Left ventricle myocardium inferior (tissue), 1 donor: Measurements from ENCODE around the gene S1PR5. TPM values are rescaled to one million over a fixed set of nuclear protein-coding genes. Genes with fewer than 3 reads are reported as not detected.

ENCODE experiments used
- DNase-seq: peaks from one replicate; pipeline ENCODE4 v3.0.0-alpha.2; 2020
- H3K27ac ChIP-seq: fragments of 200-600 bp; replicated peaks from 2 replicates; pipeline ENCODE4 v1.8.0; 2021
- H3K27me3 ChIP-seq: fragments of 200-600 bp; 2 replicates; pipeline ENCODE4 v1.8.0; 2021; ENCODE audit warnings: low read depth
- H3K36me3 ChIP-seq: fragments of 200-600 bp; 2 replicates; pipeline ENCODE4 v1.8.0; 2021
- H3K4me1 ChIP-seq: fragments of 200-600 bp; 2 replicates; pipeline ENCODE4 v1.8.0; 2021
- H3K4me3 ChIP-seq: fragments of 200-600 bp; 2 replicates; pipeline ENCODE4 v1.8.0; 2021; ENCODE audit warnings: mild to moderate bottlenecking, moderate library complexity
- H3K9me3 ChIP-seq: fragments of 200-600 bp; replicated peaks from 2 replicates; pipeline ENCODE4 v1.8.0; 2021
- CTCF ChIP-seq: fragments of 200-600 bp; IDR thresholded peaks from 2 replicates; pipeline ENCODE4 v1.8.0; 2021; ENCODE audit warnings: antibody characterized with exemption, mild to moderate bottlenecking, borderline replicate concordance
- intact Hi-C: fragments of 100-400 bp; cut with micrococcal nuclease; formaldehyde crosslinking; loops from one replicate; pipeline ENCODE4 v1.11.0; 2022
- microRNA-seq: library from miRNA; unstranded; fragments of <30 nt; microRNA quantifications from one replicate; pipeline ENCODE4 v1.2.0, GENCODE V29; 2020
- total RNA-seq: library from RNA; stranded (reverse); fragmentation: NEBNext Ultra II Directional; extraction: Animal tissue kit (Norgen Biotek cat#: 25700); gene quantifications from one replicate; pipeline ENCODE4 v1.2.1, GENCODE V29; 2021
- donor health status: DM: no; HTN: yes; CAD: no; lungs with severe emphysema.

Gene S1PR5
- total RNA-seq, 1 donor from 2014 or later: 0.11 TPM

- H3K36me3 ChIP-seq: peaks cover 52% of the 10 kb centered on the region
- no peak overlapping the region for H3K27ac ChIP-seq
- H3K9me3 ChIP-seq: no peaks in the 10 kb centered on the region
- H3K27me3 ChIP-seq: no peaks in the 10 kb centered on the region
- TF ChIP-seq CTCF: no peak
- H3K4me1 ChIP-seq: no peaks in the 10 kb centered on the region
- no peak overlapping the region for H3K4me3 ChIP-seq
- intact Hi-C loops: no loop called here
- DNase-seq: no peak
Observed at GRCh38 chr19:10467104-10467706, 50.0 kb downstream of the S1PR5 start.

- TF ChIP-seq CTCF: no peak
- Histone ChIP-seq H3K27ac (no peak overlapping the region), H3K4me1 (peaks cover 7% of the 10 kb centered on the region), H3K27me3 (no peaks in the 10 kb centered on the region), H3K36me3 (peaks cover 57% of the 10 kb centered on the region), H3K9me3 (no peaks in the 10 kb centered on the region), H3K4me3 (no peak overlapping the region)
- no peak for DNase-seq
- intact Hi-C loops: no loop called here
Observed at GRCh38 chr19:10464456-10464855, 52.8 kb downstream of the S1PR5 start.

Small RNA genes within 50 kb of the gene (microRNA-seq; reads per million reads assigned to microRNA genes)
- not detected for gene MIR1238

Other genes with a start within 250 kb of the S1PR5 start
- 7.1 TPM for gene ICAM1, start 246.3 kb downstream of the S1PR5 start, total RNA-seq
- gene ICAM4, start 230.5 kb downstream of the S1PR5 start, total RNA-seq: 0.36 TPM
- gene ICAM5, start 227.5 kb downstream of the S1PR5 start, total RNA-seq: 0.49 TPM
- 0.74 TPM for gene ZGLP1, start 207.6 kb downstream of the S1PR5 start, total RNA-seq
- 17.4 TPM for gene FDX2, start 201.4 kb downstream of the S1PR5 start, total RNA-seq
- 11.1 TPM for gene RAVER1, start 183.9 kb downstream of the S1PR5 start, total RNA-seq
- 31.3 TPM for gene ICAM3, start 177.8 kb downstream of the S1PR5 start, total RNA-seq
- gene TYK2, start 136.9 kb downstream of the S1PR5 start, total RNA-seq: 55.1 TPM
- gene CDC37, start 113.9 kb downstream of the S1PR5 start, total RNA-seq: 142 TPM
- gene PDE4A, start 96.9 kb downstream of the S1PR5 start, total RNA-seq: 20.0 TPM
- 74.5 TPM for gene KEAP1, start 14.1 kb downstream of the S1PR5 start, total RNA-seq
- 48.7 TPM for gene ATG4D, start 26.5 kb upstream of the S1PR5 start, total RNA-seq
- gene KRI1, start 48.6 kb upstream of the S1PR5 start, total RNA-seq: 10.2 TPM
- gene CDKN2D, start 51.5 kb upstream of the S1PR5 start, total RNA-seq: 9.4 TPM
- not detected for gene AP1M2, start 69.9 kb upstream of the S1PR5 start, total RNA-seq
- 74.2 TPM for gene SLC44A2, start 108.1 kb upstream of the S1PR5 start, total RNA-seq
- gene ILF3, start 136.9 kb upstream of the S1PR5 start, total RNA-seq: 106 TPM
- gene QTRT1, start 184.0 kb upstream of the S1PR5 start, total RNA-seq: 30.5 TPM
- 156 TPM for gene DNM2, start 200.6 kb upstream of the S1PR5 start, total RNA-seq